Right lobe of liver (tissue), 4 donors: ENCODE data around the gene ANKH.

Experiments used
- CTCF ChIP-seq, 4 donors: fragments of 200-600 bp in 3 of 4; fragments of 450-650 bp in 1 of 4; IDR thresholded peaks; one replicate each; pipeline versions ENCODE4 v1.5.1 to v1.8.0; 2016 to 2022; ENCODE audit warnings: antibody characterized with exemption in 4 of 4, mild to moderate bottlenecking in 2 of 4
- POLR2A ChIP-seq: fragments of 450-650 bp; IDR thresholded peaks from one replicate; pipeline ENCODE4 v1.6.1; 2017; ENCODE audit warnings: antibody characterized with exemption, mild to moderate bottlenecking
- donor health status: DM: no; HTN: no; CAD: no.
- donor health status: DM: no; HTN: no; CAD: no.
- donor health status: DM: no; HTN: yes; CAD: no.

- no peak for TF ChIP-seq CTCF (IDR thresholded peaks at IDR 0.05)
- no peak for TF ChIP-seq POLR2A
These were observed 35.0 kb upstream of the ANKH start for GRCh38 chr5:14906628-14907027.
